Gastroesophageal sphincter (tissue), 4 donors: ENCODE measurements around the gene SRP14. TPM values are rescaled to one million over a fixed set of nuclear protein-coding genes. Genes with fewer than 3 reads are reported as not detected.

ENCODE experiments used
- ATAC-seq: fragments of 150-250 bp; one replicate; pipeline ENCODE4 v1.9.1; 2016; ENCODE audit warnings: mild to moderate bottlenecking, moderate library complexity
- H3K27ac ChIP-seq, 4 donors: fragments of 200-600 bp; sonication (generic) in 3 of 4; 1 replicate in 3 of 4; 2 replicates in 1 of 4; pipeline ENCODE4 v1.5.1; 2016 to 2019
- H3K27me3 ChIP-seq: fragments of 200-600 bp; sonication (generic); one replicate; pipeline ENCODE4 v1.5.1; 2019
- H3K36me3 ChIP-seq, 2 donors: fragments of 200-600 bp; sonication (generic); one replicate each; pipeline ENCODE4 v1.5.1; 2019; ENCODE audit warnings: control low read depth in 1 of 2
- H3K4me1 ChIP-seq, 3 donors: fragments of 200-600 bp; sonication (generic); 1 replicate in 2 of 3; 2 replicates in 1 of 3; pipeline ENCODE4 v1.5.1; 2016 to 2019; ENCODE audit warnings: control low read depth in 2 of 3
- H3K4me3 ChIP-seq, 2 donors: fragments of 200-600 bp; sonication (generic); one replicate each; pipeline ENCODE4 v1.5.1; 2019; ENCODE audit warnings: mild to moderate bottlenecking in 1 of 2, moderate library complexity in 1 of 2
- H3K9me3 ChIP-seq, 3 donors: fragments of 200-600 bp; sonication (generic); one replicate each; pipeline ENCODE4 v1.5.1; 2017 to 2019; ENCODE audit warnings: control low read depth in 2 of 3
- EP300 ChIP-seq: sonication (generic); formaldehyde crosslinking; IDR thresholded peaks from one replicate; pipeline ENCODE4 v1.6.1; 2017; ENCODE audit warnings: antibody characterized with exemption, mild to moderate bottlenecking
- POLR2A ChIP-seq, 2 donors: fragments of 450-650 bp; IDR thresholded peaks; one replicate each; pipeline ENCODE4 v1.6.1; 2017; ENCODE audit warnings: antibody characterized with exemption in 2 of 2, mild to moderate bottlenecking in 2 of 2, moderate library complexity in 1 of 2
- POLR2AphosphoS5 ChIP-seq: sonication (generic); formaldehyde crosslinking; IDR thresholded peaks from one replicate; pipeline ENCODE4 v1.6.1; 2017; ENCODE audit warnings: antibody characterized with exemption
- WGBS, 2 donors: methylation state at CpG; one replicate each; pipeline ENCODE4 v1.1.5; 2018; ENCODE audit warnings: low coverage in 1 of 2; 5-methylcytosine and 5-hydroxymethylcytosine counted together
- total RNA-seq, 4 donors: library from RNA; depleted of rRNA; stranded (reverse); fragments of >200 nt; gene quantifications; one replicate each; pipeline ENCODE4 v1.1.0, GENCODE V29; 2016
- TF ChIP-seq, protein P1 (sequence below), 4 experiments: fragments of 200-600 bp in 2 of 4; fragments of 450-650 bp in 2 of 4; sonication (generic) in 1 of 4; IDR thresholded peaks; one replicate each; pipeline ENCODE4 v1.5.1; 2017 to 2019; ENCODE audit warnings: antibody characterized with exemption in 4 of 4, mild to moderate bottlenecking in 2 of 4, moderate library complexity in 2 of 4

SRP14 gene
- total RNA-seq, 4 donors from 2014 or later, result 290 to 425 (median 324) TPM

DNA sequence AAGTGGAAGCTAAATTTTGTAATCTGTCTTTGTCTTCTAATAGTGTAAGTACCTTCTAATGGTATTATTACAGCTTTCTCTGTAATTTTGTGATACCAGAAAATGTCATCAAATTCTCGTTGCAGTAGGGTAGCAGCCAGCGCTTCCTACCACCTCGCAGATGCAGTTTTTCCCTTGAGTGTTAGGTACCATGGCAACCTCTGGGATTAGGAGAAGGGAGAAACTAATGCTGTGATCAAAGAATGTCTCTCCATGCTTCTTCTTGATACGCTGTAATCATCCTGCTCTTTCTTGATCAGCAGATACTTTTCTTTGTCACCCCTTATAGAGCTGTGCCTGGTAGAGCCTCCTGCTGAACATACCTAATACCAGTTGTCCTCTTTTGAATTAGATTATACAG lies 27.7 kb downstream of the SRP14 start:
- H3K27ac ChIP-seq, result no peak overlapping the region
- H3K27me3 ChIP-seq, result no peaks in the 10 kb centered on the region
- 93 to 100% methylated on average over 4 of the region's 4 CpGs for WGBS, 2 donors
- H3K4me1 ChIP-seq, result no peaks in the 10 kb centered on the region
- no peak overlapping the region for H3K4me3 ChIP-seq
- ATAC-seq, result no peak
- no peak for TF ChIP-seq POLR2A (IDR thresholded peaks at IDR 0.05)
- TF ChIP-seq, protein P1, sequence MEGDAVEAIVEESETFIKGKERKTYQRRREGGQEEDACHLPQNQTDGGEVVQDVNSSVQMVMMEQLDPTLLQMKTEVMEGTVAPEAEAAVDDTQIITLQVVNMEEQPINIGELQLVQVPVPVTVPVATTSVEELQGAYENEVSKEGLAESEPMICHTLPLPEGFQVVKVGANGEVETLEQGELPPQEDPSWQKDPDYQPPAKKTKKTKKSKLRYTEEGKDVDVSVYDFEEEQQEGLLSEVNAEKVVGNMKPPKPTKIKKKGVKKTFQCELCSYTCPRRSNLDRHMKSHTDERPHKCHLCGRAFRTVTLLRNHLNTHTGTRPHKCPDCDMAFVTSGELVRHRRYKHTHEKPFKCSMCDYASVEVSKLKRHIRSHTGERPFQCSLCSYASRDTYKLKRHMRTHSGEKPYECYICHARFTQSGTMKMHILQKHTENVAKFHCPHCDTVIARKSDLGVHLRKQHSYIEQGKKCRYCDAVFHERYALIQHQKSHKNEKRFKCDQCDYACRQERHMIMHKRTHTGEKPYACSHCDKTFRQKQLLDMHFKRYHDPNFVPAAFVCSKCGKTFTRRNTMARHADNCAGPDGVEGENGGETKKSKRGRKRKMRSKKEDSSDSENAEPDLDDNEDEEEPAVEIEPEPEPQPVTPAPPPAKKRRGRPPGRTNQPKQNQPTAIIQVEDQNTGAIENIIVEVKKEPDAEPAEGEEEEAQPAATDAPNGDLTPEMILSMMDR (IDR thresholded peaks at IDR 0.05), result no peak
- no peak for TF ChIP-seq POLR2AphosphoS5
- no peak for TF ChIP-seq EP300
- H3K36me3 ChIP-seq, result peaks cover 3 to 99% of the 10 kb centered on the region in 2 donors
- peaks cover 0 to 9% (median 0%) of the 10 kb centered on the region in 3 donors for H3K9me3 ChIP-seq

DNA sequence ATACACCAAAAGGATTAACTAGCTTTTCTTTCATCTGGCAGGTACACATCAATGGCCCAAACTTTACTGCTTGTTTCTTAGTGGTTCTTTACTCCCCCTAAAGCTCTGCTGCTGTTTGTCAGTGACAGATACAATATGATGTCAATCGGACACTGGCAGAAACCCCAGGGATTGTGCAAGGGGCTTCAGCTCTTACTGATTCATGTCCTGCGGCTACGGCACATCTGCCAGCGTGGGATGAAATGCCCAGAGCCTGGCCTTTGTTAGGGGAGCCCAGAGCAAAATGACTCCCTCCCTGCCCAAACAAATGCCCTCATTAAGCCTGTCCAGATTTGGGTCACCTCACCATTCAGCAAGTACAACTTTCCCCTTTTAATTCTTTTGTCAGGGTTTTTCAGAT lies 28.3 kb downstream of the SRP14 start:
- ATAC-seq, result no peak
- H3K4me3 ChIP-seq, result no peak overlapping the region
- no peak for TF ChIP-seq POLR2AphosphoS5
- no peak for TF ChIP-seq EP300
- TF ChIP-seq POLR2A (IDR thresholded peaks at IDR 0.05), result no peak
- TF ChIP-seq, protein P1 (IDR thresholded peaks at IDR 0.05), result no peak
- H3K27me3 ChIP-seq, result no peaks in the 10 kb centered on the region
- H3K9me3 ChIP-seq, result peaks cover 0 to 9% (median 0%) of the 10 kb centered on the region in 3 donors
- H3K4me1 ChIP-seq, result no peaks in the 10 kb centered on the region
- WGBS, 2 donors, result 67% methylated on average over 2 of the region's 4 CpGs; no CpG with 5 or more reads in 1 of the 2 donors
- H3K27ac ChIP-seq, result no peak overlapping the region
- peaks cover 3 to 99% of the 10 kb centered on the region in 2 donors for H3K36me3 ChIP-seq

DNA sequence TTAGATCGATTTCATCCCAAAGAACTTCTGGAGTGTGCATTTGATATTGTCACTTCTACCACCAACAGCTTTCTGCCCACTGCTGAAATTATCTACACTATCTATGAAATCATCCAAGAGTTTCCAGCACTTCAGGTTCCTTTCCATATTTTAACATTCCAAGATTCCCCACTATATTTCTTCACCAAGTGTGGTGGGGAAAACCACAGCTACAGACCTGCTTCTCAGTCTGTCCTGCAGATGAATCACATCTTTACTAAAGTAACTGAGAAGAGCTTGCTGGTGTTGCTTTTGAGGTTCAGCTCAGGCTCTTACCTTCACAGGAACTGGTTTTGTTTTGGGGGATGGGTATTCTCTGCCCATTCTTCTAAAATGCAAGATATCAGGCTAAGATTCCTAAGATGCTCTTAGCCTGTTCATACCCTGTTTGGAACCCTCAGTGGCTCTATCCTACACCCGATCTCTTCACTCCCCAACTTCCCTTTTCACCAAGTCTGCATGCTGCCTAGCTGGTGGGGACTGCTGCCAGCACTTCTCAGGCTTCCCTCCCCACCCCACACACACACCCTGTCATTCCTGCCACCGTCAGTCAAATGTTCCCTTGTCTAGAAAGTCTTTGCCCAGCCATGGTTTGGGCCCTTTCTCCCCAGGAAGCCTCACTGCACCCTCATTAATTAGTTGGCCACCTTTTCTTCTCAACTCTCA lies 30.8 kb downstream of the SRP14 start:
- peaks cover 6 to 99% of the 10 kb centered on the region in 2 donors for H3K36me3 ChIP-seq
- no peaks in the 10 kb centered on the region for H3K9me3 ChIP-seq
- TF ChIP-seq POLR2A (IDR thresholded peaks at IDR 0.05) (no peak), EP300 (no peak), POLR2AphosphoS5 (no peak)
- TF ChIP-seq, protein P1 (IDR thresholded peaks at IDR 0.05), result no peak
- H3K27me3 ChIP-seq, result no peaks in the 10 kb centered on the region
- H3K27ac ChIP-seq, result no peak overlapping the region
- no peak for ATAC-seq
- H3K4me3 ChIP-seq, result no peak overlapping the region
- no peaks in the 10 kb centered on the region for H3K4me1 ChIP-seq
- WGBS, 2 donors, result 80 to 85% methylated on average over 1 to 3 of the region's 3 CpGs

DNA sequence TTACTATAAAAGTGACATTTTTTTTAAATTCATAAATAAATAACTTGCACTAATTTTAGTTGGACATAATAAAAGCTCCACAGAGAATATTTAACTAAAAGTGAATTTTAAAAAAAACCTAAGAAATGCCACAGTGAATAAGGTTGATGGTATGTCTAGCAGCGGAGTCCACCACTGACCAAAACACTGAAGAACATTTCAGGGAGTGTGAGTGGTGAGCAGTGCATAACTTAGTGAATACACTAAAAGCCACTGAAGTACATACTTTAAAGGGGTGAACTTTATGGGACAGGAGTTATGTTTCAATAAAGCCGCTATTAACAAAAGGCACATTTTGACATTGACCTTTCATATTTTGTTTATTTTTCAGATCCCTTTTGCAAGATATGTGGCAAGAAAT lies 32.3 kb downstream of the SRP14 start:
- no peak for ATAC-seq
- WGBS, 2 donors, result 85 to 89% methylated on average over 2 of the region's 2 CpGs
- H3K36me3 ChIP-seq, result peaks cover 5 to 99% of the 10 kb centered on the region in 2 donors

More for the DNA sequence above, 32.3 kb downstream of the SRP14 start:
- Histone ChIP-seq H3K27me3 (no peaks in the 10 kb centered on the region), H3K4me1 (no peaks in the 10 kb centered on the region), H3K27ac (no peak overlapping the region), H3K9me3 (no peaks in the 10 kb centered on the region), H3K4me3 (no peak overlapping the region)
- TF ChIP-seq POLR2AphosphoS5, result no peak
- no peak for TF ChIP-seq POLR2A (IDR thresholded peaks at IDR 0.05)
- TF ChIP-seq, protein P1 (IDR thresholded peaks at IDR 0.05), result no peak
- no peak for TF ChIP-seq EP300
